GM12878 (cell line): Measurements from ENCODE around the gene AP5Z1. TPM values are rescaled to one million over a fixed set of nuclear protein-coding genes. Genes with fewer than 3 reads are reported as not detected.

Experiments used
- ATAC-seq: fragments of 200-7000 bp; cut with Tn5 transposase; 3 replicates; pipeline ENCODE4 v1.9.1; 2020; ENCODE audit warnings: mild to moderate bottlenecking, moderate library complexity
- BruUV-seq: library from RNA; stranded (reverse); fragments of 400-500 nt; replicated peaks from 2 replicates; lab custom pipeline; 2021; lab: Mats Ljungman, UMichigan
- CTCF ChIA-PET: fragments of 300-600 bp; sonication (Branson Sonifier 250); formaldehyde crosslinking; extraction: SDS; loops from one replicate; lab custom pipeline; 2021; ENCODE audit warnings: inconsistent platforms; lab: Yijun Ruan, JAX
- POLR2A ChIA-PET: fragments of 350-600 bp; formaldehyde crosslinking; extraction: SDS; loops from one replicate; lab custom pipeline; 2021; ENCODE audit warnings: inconsistent platforms; lab: Charles Lee
- RAD21 ChIA-PET: fragments of 300-600 bp; sonication (Branson Sonifier 250); formaldehyde crosslinking; loops from one replicate; lab custom pipeline; 2023; ENCODE audit warnings: antibody characterized with exemption; ENCODE audit not compliant: unreplicated experiment; lab: Charles Lee
- SMC1A ChIA-PET: fragments of 300-600 bp; sonication (Branson Sonifier 250); formaldehyde crosslinking; loops from one replicate; lab custom pipeline; 2023; ENCODE audit not compliant: unreplicated experiment, uncharacterized antibody; lab: Charles Lee
- DNase-seq: peaks from one replicate; pipeline ENCODE4 v3.0.0-alpha.2; 2011; ENCODE audit warnings: low read depth, low spot score
- FAIRE-seq: peaks from 3 replicates; lab custom pipeline; 2011; peaks lifted over from hg19 to GRCh38; lab: Jason Lieb, UNC
- H2AFZ ChIP-seq: 2 replicates; pipeline ENCODE4 v1.6.0; 2011; ENCODE audit warnings: low read depth, low read length, control low read depth; ENCODE audit not compliant: control insufficient read depth
- H3K27ac ChIP-seq: 2 replicates; pipeline ENCODE4 v1.5.1; 2011; ENCODE audit warnings: control low read depth; ENCODE audit not compliant: control insufficient read depth, insufficient read depth
- H3K27me3 ChIP-seq, 2 experiments: replicated peaks in 1 of 2; 2 replicates each; pipeline versions ENCODE4 v1.6.0 to v1.6.1; 2011; ENCODE audit warnings: low read length in 1 of 2; ENCODE audit not compliant: control insufficient read depth in 2 of 2, insufficient read depth in 2 of 2
- H3K36me3 ChIP-seq, 2 experiments: 2 replicates each; pipeline ENCODE4 v1.5.1; 2011; ENCODE audit warnings: low read length in 1 of 2; ENCODE audit not compliant: control insufficient read depth in 2 of 2, insufficient read depth in 2 of 2
- H3K4me1 ChIP-seq: 2 replicates; pipeline ENCODE4 v1.6.1; 2011; ENCODE audit warnings: mild to moderate bottlenecking, low read length, moderate library complexity, mixed read lengths; ENCODE audit not compliant: control insufficient read depth, insufficient read depth
- H3K4me2 ChIP-seq: 2 replicates; pipeline ENCODE4 v1.6.0; 2011; ENCODE audit warnings: control low read depth; ENCODE audit not compliant: control insufficient read depth, insufficient read depth
- H3K4me3 ChIP-seq: fragments of 200-600 bp; sonication (generic); 2 replicates; pipeline ENCODE4 v1.5.1; 2016
- H3K79me2 ChIP-seq: 2 replicates; pipeline ENCODE4 v1.6.0; 2011; ENCODE audit warnings: low read length; ENCODE audit not compliant: control insufficient read depth, insufficient read depth
- H3K9ac ChIP-seq: 2 replicates; pipeline ENCODE4 v1.8.0; 2011; ENCODE audit warnings: low read length, control low read depth, mixed read lengths; ENCODE audit not compliant: control insufficient read depth, insufficient read depth
- H3K9me3 ChIP-seq: replicated peaks from 3 replicates; pipeline ENCODE4 v1.5.1; 2011; ENCODE audit warnings: mild to moderate bottlenecking, low read length; ENCODE audit not compliant: control insufficient read depth, insufficient read depth
- H4K20me1 ChIP-seq: 2 replicates; pipeline ENCODE4 v1.6.0; 2011; ENCODE audit not compliant: control insufficient read depth, insufficient read depth
- CTCF ChIP-seq, 3 experiments: IDR thresholded peaks in 2 of 3; conservative IDR thresholded peaks in 1 of 3; 2 replicates each; pipeline ENCODE4 v1.5.1; 2011; ENCODE audit warnings: low read depth in 3 of 3, low read length in 3 of 3, mild to moderate bottlenecking in 3 of 3, control low read depth in 2 of 3, moderate library complexity in 2 of 3, inconsistent platforms in 1 of 3, mixed read lengths in 1 of 3; ENCODE audit not compliant: control insufficient read depth in 2 of 3, insufficient read depth in 1 of 3; ENCODE audit errors: extremely low read depth in 1 of 3
- E2F8 ChIP-seq: fragments of 450-650 bp; IDR thresholded peaks from 2 replicates; pipeline ENCODE4 v1.6.1; 2018; ENCODE audit warnings: mild to moderate bottlenecking, low read depth, moderate library complexity; ENCODE audit not compliant: partially characterized antibody
- HDAC6 ChIP-seq: fragments of 200-600 bp; sonication (generic); IDR thresholded peaks from one replicate; pipeline ENCODE4 v1.8.0; 2017; ENCODE audit warnings: antibody characterized with exemption; ENCODE audit not compliant: unreplicated experiment
- MAX ChIP-seq: IDR thresholded peaks from 2 replicates; pipeline ENCODE4 v1.6.1; 2012; ENCODE audit warnings: low read depth, low read length, improper control_type of control experiment
- NR2F1 ChIP-seq: fragments of 450-650 bp; conservative IDR thresholded peaks from 2 replicates; pipeline ENCODE4 v1.6.1; 2017; ENCODE audit warnings: mild to moderate bottlenecking
- PKNOX1 ChIP-seq: fragments of 450-650 bp; IDR thresholded peaks from 2 replicates; pipeline ENCODE4 v1.6.1; 2016; ENCODE audit warnings: mild to moderate bottlenecking
- RAD21 ChIP-seq: IDR thresholded peaks from 2 replicates; pipeline ENCODE4 v1.6.1; 2011; ENCODE audit warnings: mild to moderate bottlenecking, low read depth, low read length, moderate library complexity; ENCODE audit not compliant: insufficient read depth
- RELA ChIP-seq: fragments of 450-650 bp; IDR thresholded peaks from 2 replicates; pipeline ENCODE4 v1.8.0; 2014; ENCODE audit warnings: borderline replicate concordance; ENCODE audit not compliant: partially characterized antibody
- RELB ChIP-seq: fragments of 450-650 bp; IDR thresholded peaks from 2 replicates; pipeline ENCODE4 v1.6.1; 2017; ENCODE audit warnings: low read depth, mild to moderate bottlenecking, moderate library complexity
- SMARCA5 ChIP-seq: fragments of 450-650 bp; IDR thresholded peaks from 2 replicates; pipeline ENCODE4 v1.6.1; 2017; ENCODE audit warnings: mild to moderate bottlenecking
- SMC3 ChIP-seq: IDR thresholded peaks from 2 replicates; pipeline ENCODE4 v1.6.1; 2011; ENCODE audit warnings: low read length, improper control_type of control experiment, borderline replicate concordance
- YY1 ChIP-seq: IDR thresholded peaks from 2 replicates; pipeline ENCODE4 v1.6.1; 2011; ENCODE audit warnings: low read depth, mild to moderate bottlenecking, low read length
- WGBS: methylation state at CpG from one replicate; pipeline ENCODE4 v1.1.6; 2016; ENCODE audit warnings: low lambda C conversion rate; ENCODE audit not compliant: insufficient replicate concordance, insufficient coverage; ENCODE audit errors: missing lambda C conversion rate; 5-methylcytosine and 5-hydroxymethylcytosine counted together
- in situ Hi-C: fragments of 300-500 bp; cut with MboI; formaldehyde crosslinking; loops from 9 replicates; pipeline ENCODE4 v1.14.3; 2018; ENCODE audit warnings: mixed read lengths
- intact Hi-C: fragments of 100-400 bp; cut with micrococcal nuclease; formaldehyde crosslinking; loops from one replicate; pipeline ENCODE4 v1.14.2; 2022; ENCODE audit not compliant: unreplicated experiment
- polyA plus RNA-seq, 11 experiments: library from polyadenylated mRNA; depleted of rRNA in 4 of 11; unstranded in 6 of 11; stranded (reverse) in 5 of 11; fragments of >200 nt; fragmentation: Nextera tagmentation in 4 of 11; fragmentation: Illumina TruSeq in 1 of 11; extraction: Ambion mirVana in 4 of 11; extraction: Trizol in 1 of 11; gene quantifications; 1 replicate in 1 of 11; 2 replicates in 10 of 11; pipeline versions ENCODE4 v1.2.1 to v1.2.3, GENCODE V29; 2011 to 2016; ENCODE audit warnings: inconsistent platforms in 2 of 11, missing spikeins in 2 of 11, low read depth in 1 of 11
- total RNA-seq, 4 experiments: library from RNA; depleted of rRNA in 3 of 4; stranded (reverse); fragments of >200 nt in 3 of 4; fragmentation: Illumina TruSeq in 1 of 4; extraction: Trizol in 1 of 4; gene quantifications; 2 replicates each; pipeline versions ENCODE4 v1.2.1 to v1.2.3, GENCODE V29; 2013 to 2021

AP5Z1 gene
- total and polyA plus RNA-seq, 10 of the 15 experiments (the other 5 are each of a cell fraction or from before 2014, with no cell fraction given): 0.37 to 43.4 (median 19.4) TPM

- peak; percentile 92 for ATAC-seq
- H2AFZ ChIP-seq: no peak overlapping the region
- no peak overlapping the region for H3K4me3 ChIP-seq
- FAIRE-seq: no peak
- in situ Hi-C loops (loop anchor here (5.0 kb wide), 1 partner anchor 284 kb away; no protein-coding TSS in a partner anchor), intact Hi-C loops (loop anchor here (1.0 to 10.0 kb wide), 2 partner anchors 177 to 287 kb away; no protein-coding TSS in a partner anchor)
- no TSS peak for BruUV-seq
- no peak overlapping the region for H3K27ac ChIP-seq
- no peaks in the 10 kb centered on the region for H3K9me3 ChIP-seq
- no peak overlapping the region for H3K4me2 ChIP-seq
- H3K79me2 ChIP-seq: no peaks in the 10 kb centered on the region
- ChIA-PET POLR2A (no interaction called here), RAD21 (interaction anchor here (0.9 to 1.9 kb wide), 6 partner anchors 20 to 289 kb away, joined by 3 to 10 read pairs (median 4); no protein-coding TSS in a partner anchor), SMC1A (interaction anchor here (1.3 kb wide), 1 partner anchor 290 kb away, joined by 3 read pairs; no protein-coding TSS in a partner anchor), CTCF (interaction anchor here (0.8 to 5.2 kb wide), 7 partner anchors 13 to 844 kb away, joined by 3 to 30 read pairs (median 4); no protein-coding TSS in a partner anchor)
- no peak overlapping the region for H3K9ac ChIP-seq
- 34% methylated on average over 37 of the region's 37 CpGs for WGBS
- peak; percentile 67 for TF ChIP-seq SMC3
- TF ChIP-seq RELA: no peak
- TF ChIP-seq CTCF (IDR thresholded peaks at IDR 0.05 in 2 of 3, conservative IDR thresholded peaks at IDR 0.05 in 1 of 3; ENCODE audit: control insufficient read depth in 2 of 3, extremely low read depth in 1 of 3, insufficient read depth in 1 of 3, low read depth in 3 of 3, low read length in 3 of 3): peak; percentile 65 to 96 (median 85)
- no peak for TF ChIP-seq HDAC6
- TF ChIP-seq MAX: no peak
- TF ChIP-seq E2F8: no peak
- peak; percentile 51 for TF ChIP-seq RAD21
- 0 out of 2 replicates have a peak, but pooled peaks have one; percentile 48 for TF ChIP-seq SMARCA5
- no peak for TF ChIP-seq PKNOX1
- no peak for TF ChIP-seq RELB
- 0 out of 2 replicates have a peak, but pooled peaks have one; percentile 30 for TF ChIP-seq YY1
- TF ChIP-seq NR2F1: 0 out of 2 replicates have a peak, but pooled peaks have one; percentile 18
- no peaks in the 10 kb centered on the region for H4K20me1 ChIP-seq
- no peaks in the 10 kb centered on the region for H3K36me3 ChIP-seq
- no peaks in the 10 kb centered on the region for H3K4me1 ChIP-seq
- DNase-seq: no peak
- H3K27me3 ChIP-seq: no peaks in the 10 kb centered on the region
These were observed 22.7 kb downstream of the AP5Z1 start for GRCh38 chr7:4797858-4798705.
